ENCODE measurements around the gene RABAC1.

Gene RABAC1

GRCh38 chr19:41913538-41914423, 45.3 kb downstream of the RABAC1 start:
- DNase-seq: no peak

- DNase-seq: no peak
Measured at GRCh38 chr19:41912899-41913537, 46.1 kb downstream of the RABAC1 start.

- DNase-seq: no peak
Measured at GRCh38 chr19:41911889-41912731, 47.0 kb downstream of the RABAC1 start.

GRCh38 chr19:41910992-41911888, 47.9 kb downstream of the RABAC1 start:
- no peak for DNase-seq

GRCh38 chr19:41910240-41910991, 48.7 kb downstream of the RABAC1 start:
- no peak for DNase-seq

- DNase-seq: no peak
Measured at GRCh38 chr19:41909706-41910105, 49.4 kb downstream of the RABAC1 start.

GRCh38 chr19:41908724-41909464, 50.2 kb downstream of the RABAC1 start:
- no peak for DNase-seq

- no peak for DNase-seq
Measured at GRCh38 chr19:41907994-41908615, 51.0 kb downstream of the RABAC1 start.

GRCh38 chr19:41906916-41907680, 52.0 kb downstream of the RABAC1 start:
- no peak for DNase-seq
